Measurements from ENCODE around the gene ARPIN. TPM values are rescaled to one million over a fixed set of nuclear protein-coding genes. Genes with fewer than 3 reads are reported as not detected.

The ARPIN gene
- total RNA-seq, 1 donor from 2014 or later, result 10.5 TPM

- Histone ChIP-seq H3K4me3 (ENCODE audit: low read depth, low read length) (no peak overlapping the region), H3K36me3 (ENCODE audit: control insufficient read depth, insufficient read depth, low read length) (no peaks in the 10 kb centered on the region), H3K27me3 (ENCODE audit: control insufficient read depth, insufficient read depth, low read length) (no peaks in the 10 kb centered on the region)
- no peak for TF ChIP-seq CTCF (IDR thresholded peaks at IDR 0.05; ENCODE audit: insufficient read depth, low read length, poor library complexity, severe bottlenecking)
- DNase-seq (ENCODE audit: low read depth), result no peak
Observed at GRCh38 chr15:89851673-89852341, 60.9 kb downstream of the ARPIN start.

- H3K36me3 ChIP-seq (ENCODE audit: control insufficient read depth, insufficient read depth, low read length), result no peaks in the 10 kb centered on the region
- H3K4me3 ChIP-seq (ENCODE audit: low read depth, low read length), result no peak overlapping the region
- TF ChIP-seq CTCF (IDR thresholded peaks at IDR 0.05; ENCODE audit: insufficient read depth, low read length, poor library complexity, severe bottlenecking), result no peak
- no peak for DNase-seq (ENCODE audit: low read depth)
- no peaks in the 10 kb centered on the region for H3K27me3 ChIP-seq (ENCODE audit: control insufficient read depth, insufficient read depth, low read length)
Observed at GRCh38 chr15:89848970-89849292, 63.8 kb downstream of the ARPIN start.

- no peak overlapping the region for H3K4me3 ChIP-seq (ENCODE audit: low read depth, low read length)
- no peaks in the 10 kb centered on the region for H3K27me3 ChIP-seq (ENCODE audit: control insufficient read depth, insufficient read depth, low read length)
- no peak for DNase-seq (ENCODE audit: low read depth)
- no peak for TF ChIP-seq CTCF (IDR thresholded peaks at IDR 0.05; ENCODE audit: insufficient read depth, low read length, poor library complexity, severe bottlenecking)
- H3K36me3 ChIP-seq (ENCODE audit: control insufficient read depth, insufficient read depth, low read length), result no peaks in the 10 kb centered on the region
Observed at GRCh38 chr15:89847101-89847500, 65.7 kb downstream of the ARPIN start.

- no peaks in the 10 kb centered on the region for H3K36me3 ChIP-seq (ENCODE audit: control insufficient read depth, insufficient read depth, low read length)
- H3K4me3 ChIP-seq (ENCODE audit: low read depth, low read length), result no peak overlapping the region
- no peaks in the 10 kb centered on the region for H3K27me3 ChIP-seq (ENCODE audit: control insufficient read depth, insufficient read depth, low read length)
- DNase-seq (ENCODE audit: low read depth), result no peak
- no peak for TF ChIP-seq CTCF (IDR thresholded peaks at IDR 0.05; ENCODE audit: insufficient read depth, low read length, poor library complexity, severe bottlenecking)
Observed at GRCh38 chr15:89845305-89845893, 67.4 kb downstream of the ARPIN start.

Other genes starting within 250 kb of the ARPIN start
- gene PLIN1, start 233.6 kb downstream of the ARPIN start, total RNA-seq, result 0.08 TPM in 1 of 2 replicates, not detected in the other
- 4.0 and 4.8 TPM in 2 replicates for gene PEX11A, start 222.2 kb downstream of the ARPIN start, total RNA-seq
- gene WDR93, start 222.1 kb downstream of the ARPIN start, total RNA-seq, result 0.25 and 0.41 TPM in 2 replicates
- gene MESP1, start 161.7 kb downstream of the ARPIN start, total RNA-seq, result 2.6 and 2.8 TPM in 2 replicates
- 0.27 and 0.29 TPM in 2 replicates for gene MESP2, start 136.6 kb downstream of the ARPIN start, total RNA-seq
- 9.4 and 11.6 TPM in 2 replicates for gene ANPEP, start 98.1 kb downstream of the ARPIN start, total RNA-seq
- gene AP3S2, start 19.0 kb downstream of the ARPIN start, total RNA-seq, result 47.1 and 66.6 TPM in 2 replicates
- 25.4 and 26.8 TPM in 2 replicates for gene ZNF710, start 88.4 kb upstream of the ARPIN start, total RNA-seq
- gene IDH2, start 189.5 kb upstream of the ARPIN start, total RNA-seq, result 79.1 and 92.7 TPM in 2 replicates